Upper lobe of left lung (tissue), 6 donors: ENCODE data around the gene SIM2. TPM values are rescaled to one million over a fixed set of nuclear protein-coding genes. Genes with fewer than 3 reads are reported as not detected.
"Not testable (repeated sequence)": the region's sequence is repeated elsewhere in the genome, so short reads cannot be mapped to it uniquely, and the experiment has no call there.

ENCODE experiments used
- ATAC-seq, 2 donors: fragments of 200-7000 bp; cut with Tn5 transposase; one replicate each; pipeline ENCODE4 v1.9.1; 2022; ENCODE audit warnings: mild to moderate bottlenecking in 2 of 2, moderate library complexity in 2 of 2; ENCODE audit not compliant: low FRiP score in 2 of 2
- DNase-seq, 2 donors: peaks; one replicate each; pipeline ENCODE4 v3.0.0-alpha.2; 2019 to 2020
- H3K27ac ChIP-seq, 4 donors: fragments of 200-600 bp; sonication (generic); one replicate each; pipeline ENCODE4 v1.5.1; 2016 to 2019
- H3K27me3 ChIP-seq, 4 donors: fragments of 200-600 bp; sonication (generic); one replicate each; pipeline ENCODE4 v1.5.1; 2017 to 2019
- H3K36me3 ChIP-seq, 4 donors: fragments of 200-600 bp; sonication (generic); one replicate each; pipeline ENCODE4 v1.5.1; 2016 to 2019
- H3K4me1 ChIP-seq, 4 donors: fragments of 200-600 bp; sonication (generic); one replicate each; pipeline ENCODE4 v1.5.1; 2018 to 2019
- H3K4me3 ChIP-seq, 4 donors: fragments of 200-600 bp; sonication (generic); one replicate each; pipeline ENCODE4 v1.5.1; 2017 to 2019; ENCODE audit warnings: mild to moderate bottlenecking in 2 of 4, moderate library complexity in 1 of 4
- H3K9me3 ChIP-seq, 4 donors: fragments of 200-600 bp; sonication (generic); one replicate each; pipeline ENCODE4 v1.5.1; 2018 to 2019
- EP300 ChIP-seq, 4 donors: sonication (generic); formaldehyde crosslinking; IDR thresholded peaks; one replicate each; pipeline ENCODE4 v1.5.1; 2017; ENCODE audit warnings: antibody characterized with exemption in 4 of 4, control low read depth in 2 of 4
- POLR2A ChIP-seq, 4 donors: fragments of 450-650 bp; IDR thresholded peaks; one replicate each; pipeline ENCODE4 v1.5.1; 2016 to 2017; ENCODE audit warnings: antibody characterized with exemption in 4 of 4, mild to moderate bottlenecking in 2 of 4
- POLR2AphosphoS5 ChIP-seq, 2 donors: sonication (generic); formaldehyde crosslinking; IDR thresholded peaks; one replicate each; pipeline ENCODE4 v1.5.1; 2017; ENCODE audit warnings: antibody characterized with exemption in 2 of 2
- WGBS, 2 donors: methylation state at CpG; one replicate each; pipeline ENCODE4 v1.1.5; 2017 to 2018; 5-methylcytosine and 5-hydroxymethylcytosine counted together
- total RNA-seq, 6 donors: library from RNA; depleted of rRNA in 4 of 6; stranded (reverse); fragments of >200 nt in 4 of 6; gene quantifications; one replicate each; pipeline versions ENCODE4 v1.1.0 to v1.2.1, GENCODE V29; 2016 to 2021
- TF ChIP-seq, protein P1 (sequence below), 6 experiments: fragments of 450-650 bp in 4 of 6; fragments of 200-600 bp in 2 of 6; sonication (generic) in 2 of 6; IDR thresholded peaks; one replicate each; pipeline ENCODE4 v1.5.1; 2016 to 2019; ENCODE audit warnings: antibody characterized with exemption in 6 of 6
- donor health status: DM: no; HTN: no; CAD: no; lungs with moderate emphysema.
- donor health status: DM: no; HTN: yes; CAD: no; lungs with severe emphysema.

SIM2 gene
- 1 to 10 TPM in 1 of 6 donors, under 1 TPM in 3, not detected in 2; 0.10 to 1.6 (median 0.50) TPM for total RNA-seq

DNA sequence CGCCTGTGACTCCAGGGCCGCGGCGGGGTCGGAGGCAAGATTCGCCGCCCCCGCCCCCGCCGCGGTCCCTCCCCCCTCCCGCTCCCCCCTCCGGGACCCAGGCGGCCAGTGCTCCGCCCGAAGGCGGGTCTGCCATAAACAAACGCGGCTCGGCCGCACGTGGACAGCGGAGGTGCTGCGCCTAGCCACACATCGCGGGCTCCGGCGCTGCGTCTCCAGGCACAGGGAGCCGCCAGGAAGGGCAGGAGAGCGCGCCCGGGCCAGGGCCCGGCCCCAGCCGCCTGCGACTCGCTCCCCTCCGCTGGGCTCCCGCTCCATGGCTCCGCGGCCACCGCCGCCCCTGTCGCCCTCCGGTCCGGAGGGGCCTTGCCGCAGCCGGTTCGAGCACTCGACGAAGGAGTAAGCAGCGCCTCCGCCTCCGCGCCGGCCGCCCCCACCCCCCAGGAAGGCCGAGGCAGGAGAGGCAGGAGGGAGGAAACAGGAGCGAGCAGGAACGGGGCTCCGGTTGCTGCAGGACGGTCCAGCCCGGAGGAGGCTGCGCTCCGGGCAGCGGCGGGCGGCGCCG lies at the start of gene SIM2:
TSS of gene SIM2 (plus strand) at position 135 of the 565 bp plus-strand sequence. CDS start 632 bp downstream, outside the sequence.
- H3K4me3 ChIP-seq, result peak within 1 kb of the TSS in 3 of 4 donors; percentile 28 to 45 (median 41)
- ATAC-seq (peak in 1 of 2 donors; percentile 26), DNase-seq (peak in 1 of 2 donors; percentile 81)
- TF ChIP-seq POLR2AphosphoS5 (IDR thresholded peaks at IDR 0.05) (no peak), POLR2A (IDR thresholded peaks at IDR 0.05) (no peak), EP300 (IDR thresholded peaks at IDR 0.05) (no peak)
- TF ChIP-seq, protein P1, sequence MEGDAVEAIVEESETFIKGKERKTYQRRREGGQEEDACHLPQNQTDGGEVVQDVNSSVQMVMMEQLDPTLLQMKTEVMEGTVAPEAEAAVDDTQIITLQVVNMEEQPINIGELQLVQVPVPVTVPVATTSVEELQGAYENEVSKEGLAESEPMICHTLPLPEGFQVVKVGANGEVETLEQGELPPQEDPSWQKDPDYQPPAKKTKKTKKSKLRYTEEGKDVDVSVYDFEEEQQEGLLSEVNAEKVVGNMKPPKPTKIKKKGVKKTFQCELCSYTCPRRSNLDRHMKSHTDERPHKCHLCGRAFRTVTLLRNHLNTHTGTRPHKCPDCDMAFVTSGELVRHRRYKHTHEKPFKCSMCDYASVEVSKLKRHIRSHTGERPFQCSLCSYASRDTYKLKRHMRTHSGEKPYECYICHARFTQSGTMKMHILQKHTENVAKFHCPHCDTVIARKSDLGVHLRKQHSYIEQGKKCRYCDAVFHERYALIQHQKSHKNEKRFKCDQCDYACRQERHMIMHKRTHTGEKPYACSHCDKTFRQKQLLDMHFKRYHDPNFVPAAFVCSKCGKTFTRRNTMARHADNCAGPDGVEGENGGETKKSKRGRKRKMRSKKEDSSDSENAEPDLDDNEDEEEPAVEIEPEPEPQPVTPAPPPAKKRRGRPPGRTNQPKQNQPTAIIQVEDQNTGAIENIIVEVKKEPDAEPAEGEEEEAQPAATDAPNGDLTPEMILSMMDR (IDR thresholded peaks at IDR 0.05), result no peak
- peaks cover 40 to 57% (median 49%) of the 10 kb centered on the region in 4 donors for H3K4me1 ChIP-seq
- WGBS, 2 donors, result 3% methylated on average over 6 to 7 of the region's 70 CpGs
- peaks cover 2 to 98% (median 68%) of the 10 kb centered on the region in 4 donors for H3K27me3 ChIP-seq
- H3K36me3 ChIP-seq, result no peaks in the 10 kb centered on the region
- H3K9me3 ChIP-seq, result no peaks in the 10 kb centered on the region
- no peak within 1 kb of the TSS for H3K27ac ChIP-seq

DNA sequence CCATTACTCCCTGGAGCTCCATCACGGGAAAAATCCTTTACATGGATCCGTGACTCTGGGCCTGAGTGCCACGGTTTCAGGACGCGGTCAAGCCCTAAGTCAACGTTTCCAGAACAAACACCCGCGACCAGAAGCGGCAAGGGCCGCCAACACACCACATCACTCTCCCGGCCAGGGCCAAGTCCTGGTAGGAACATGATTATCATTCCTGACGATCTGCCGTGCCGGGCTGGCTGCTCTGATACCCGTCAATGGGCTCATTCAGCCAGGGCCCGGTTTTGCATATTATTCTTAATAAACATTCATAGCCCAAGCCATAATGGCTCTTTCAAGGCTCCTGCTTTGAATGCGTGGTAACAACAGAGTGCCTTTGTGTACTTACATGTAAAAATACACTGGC lies 44.6 kb upstream of the SIM2 start:
- Histone ChIP-seq H3K27ac (no peak overlapping the region), H3K9me3 (no peaks in the 10 kb centered on the region), H3K36me3 (no peaks in the 10 kb centered on the region), H3K4me3 (no peak overlapping the region), H3K27me3 (no peaks in the 10 kb centered on the region), H3K4me1 (no peaks in the 10 kb centered on the region)
- WGBS, 2 donors, result 89 to 92% methylated on average over 9 to 17 of the region's 17 CpGs
- DNase-seq (peak in 1 of 2 donors; percentile 54), ATAC-seq (no peak)
- TF ChIP-seq EP300 (IDR thresholded peaks at IDR 0.05) (no peak), POLR2AphosphoS5 (IDR thresholded peaks at IDR 0.05) (no peak), POLR2A (IDR thresholded peaks at IDR 0.05) (no peak)
- TF ChIP-seq, protein P1 (IDR thresholded peaks at IDR 0.05), result no peak

DNA sequence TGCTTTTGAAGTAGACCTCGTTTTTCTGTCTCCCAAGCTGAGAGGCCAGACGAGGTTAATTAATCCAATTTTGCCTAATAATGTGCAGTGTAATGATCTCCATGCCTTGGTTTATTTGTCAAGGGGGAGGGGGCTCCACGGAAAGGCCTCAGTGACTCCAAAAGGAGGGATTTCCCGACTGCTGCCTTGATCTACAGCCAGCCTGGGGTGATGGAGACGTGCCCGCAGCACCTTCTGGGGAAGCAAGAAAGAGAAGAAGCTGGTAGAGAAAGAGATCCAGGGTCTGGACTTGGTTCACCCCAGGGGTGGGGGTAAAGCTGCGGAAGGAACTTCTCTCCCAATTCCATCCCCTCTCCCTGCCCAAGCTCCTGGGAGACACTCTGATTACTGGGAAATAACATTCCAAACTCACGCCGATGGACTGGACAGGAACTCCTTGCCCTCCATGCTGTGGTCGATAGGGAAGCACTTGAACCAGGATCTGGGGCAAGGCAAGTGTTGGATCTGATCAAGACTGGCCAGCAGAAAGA lies 44.1 kb upstream of the SIM2 start:
- WGBS, 2 donors, result 83 to 92% methylated on average over 10 of the region's 10 CpGs
- H3K9me3 ChIP-seq, result no peaks in the 10 kb centered on the region
- no peaks in the 10 kb centered on the region for H3K36me3 ChIP-seq
- no peak for TF ChIP-seq POLR2AphosphoS5 (IDR thresholded peaks at IDR 0.05)
- TF ChIP-seq EP300 (IDR thresholded peaks at IDR 0.05), result no peak
- TF ChIP-seq, protein P1 (IDR thresholded peaks at IDR 0.05), result no peak
- TF ChIP-seq POLR2A (IDR thresholded peaks at IDR 0.05), result no peak
- H3K27ac ChIP-seq, result no peak overlapping the region
- no peak overlapping the region for H3K4me3 ChIP-seq
- ATAC-seq (no peak), DNase-seq (no peak)
- no peaks in the 10 kb centered on the region for H3K4me1 ChIP-seq
- H3K27me3 ChIP-seq, result no peaks in the 10 kb centered on the region

- peak; percentile 68 to 91 for ATAC-seq
- Histone ChIP-seq H3K27ac (peak overlapping the region in 1 of 4 donors; percentile 52), H3K9me3 (no peaks in the 10 kb centered on the region), H3K4me3 (no peak overlapping the region), H3K27me3 (no peaks in the 10 kb centered on the region), H3K36me3 (no peaks in the 10 kb centered on the region), H3K4me1 (no peaks in the 10 kb centered on the region)
- DNase-seq, result peak in 1 of 2 donors; percentile 81
- TF ChIP-seq POLR2A (IDR thresholded peaks at IDR 0.05) (no peak), EP300 (IDR thresholded peaks at IDR 0.05) (peak in 1 of 4 donors; percentile 93), POLR2AphosphoS5 (IDR thresholded peaks at IDR 0.05) (peak; percentile 19 to 58)
- TF ChIP-seq, protein P1 (IDR thresholded peaks at IDR 0.05), result no peak
- 39 to 50% methylated on average over 6 of the region's 6 CpGs for WGBS, 2 donors
Measured at GRCh38 chr21:36656138-36656537, 42.8 kb upstream of the SIM2 start.

- H3K36me3 ChIP-seq, DNase-seq, H3K27me3 ChIP-seq, ATAC-seq, H3K4me3 ChIP-seq, H3K9me3 ChIP-seq, H3K4me1 ChIP-seq, H3K27ac ChIP-seq: not testable (repeated sequence)
- 73 to 80% methylated on average over 1 of the region's 1 CpG for WGBS, 2 donors
Measured at GRCh38 chr21:36657290-36657689, 41.6 kb upstream of the SIM2 start.
